ENCODE data around the gene LTO1. TPM values are rescaled to one million over a fixed set of nuclear protein-coding genes. Genes with fewer than 3 reads are reported as not detected.
"Not testable (repeated sequence)": the region's sequence is repeated elsewhere in the genome, so short reads cannot be mapped to it uniquely, and the experiment has no call there.

The LTO1 gene
- total and polyA plus RNA-seq, 10 of the 15 experiments (the other 5 are each of a cell fraction or from before 2014, with no cell fraction given) = 2.6 to 27.5 (median 14.4) TPM

DNA sequence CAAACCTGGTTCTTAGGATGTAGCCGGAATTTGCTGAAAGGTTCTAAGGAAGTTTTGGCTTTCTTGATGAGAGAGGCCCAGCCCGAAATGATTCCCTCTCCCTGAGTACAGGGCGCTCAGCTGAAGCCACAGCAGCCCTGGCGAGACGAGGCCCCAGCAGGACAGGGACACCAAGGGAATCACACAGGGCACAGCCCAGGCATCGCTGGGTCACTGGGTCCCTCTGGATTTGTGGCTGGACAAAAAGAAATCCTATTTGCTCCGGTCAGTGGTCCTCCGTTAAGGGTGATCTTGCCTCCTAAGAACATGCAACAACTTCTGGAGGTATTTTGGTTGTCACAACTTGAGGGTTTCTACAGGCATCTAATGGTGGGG lies 22.3 kb upstream of the LTO1 start (continued):
- TF ChIP-seq RAD21 (IDR thresholded peaks at IDR 0.05; ENCODE audit: insufficient read depth, low read depth, low read length) = no peak
- no peak for TF ChIP-seq BMI1 (IDR thresholded peaks at IDR 0.05; ENCODE audit: borderline replicate concordance)
- TF ChIP-seq JUND (IDR thresholded peaks at IDR 0.05; ENCODE audit: low read depth, low read length) = no peak

DNA sequence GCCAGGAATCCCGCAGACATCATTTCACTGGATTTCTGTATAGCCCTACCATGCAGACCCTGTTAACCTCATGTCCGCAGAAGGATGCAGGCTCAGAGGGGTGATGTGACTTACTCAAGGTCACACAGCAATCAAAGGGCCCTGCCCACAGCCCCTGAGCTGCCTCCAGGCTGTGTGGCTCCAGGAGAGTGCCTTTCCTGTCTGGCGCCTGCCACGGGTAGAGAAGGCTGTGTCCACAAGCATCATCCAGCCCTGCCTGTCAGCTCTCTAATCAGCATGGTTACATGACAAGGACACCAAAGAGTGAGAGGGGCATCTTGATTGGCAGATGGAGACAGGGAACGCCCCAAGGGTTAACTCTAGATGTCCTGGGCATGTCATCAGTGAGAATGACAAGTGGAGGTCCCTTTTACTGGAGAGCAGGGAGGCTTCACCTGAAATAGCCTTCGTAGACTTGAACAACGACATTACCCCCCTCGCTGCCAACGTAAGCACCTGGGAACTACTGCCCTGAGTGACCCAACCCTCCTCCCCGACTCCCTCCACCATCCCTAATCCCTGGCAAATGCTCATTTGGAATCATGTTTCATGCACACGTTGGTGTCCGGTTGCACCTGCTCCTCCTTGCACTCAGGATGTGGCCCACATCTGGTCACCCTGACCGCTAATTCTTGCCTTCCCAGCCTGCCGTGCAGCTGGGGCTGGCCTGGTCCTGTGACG lies 21.8 kb upstream of the LTO1 start:
- Histone ChIP-seq H3K4me3 (no peak overlapping the region), H3K27me3 (replicated peaks in 1 of 2; ENCODE audit: control insufficient read depth in 2 of 2, insufficient read depth in 2 of 2, low read length in 1 of 2) (peaks cover 7% of the 10 kb centered on the region in 2 experiments), H3K36me3 (ENCODE audit: control insufficient read depth in 2 of 2, insufficient read depth in 2 of 2, low read length in 1 of 2) (no peaks in the 10 kb centered on the region), H3K9me3 (replicated peaks; ENCODE audit: control insufficient read depth, insufficient read depth, low read length) (no peaks in the 10 kb centered on the region), H3K4me1 (ENCODE audit: control insufficient read depth, insufficient read depth, low read length) (no peaks in the 10 kb centered on the region; the same call in 1 of the 2 replicates), H3K9ac (ENCODE audit: control insufficient read depth, insufficient read depth, low read length) (no peak overlapping the region), H3K79me2 (ENCODE audit: control insufficient read depth, insufficient read depth, low read length) (no peaks in the 10 kb centered on the region), H3K27ac (ENCODE audit: control insufficient read depth, insufficient read depth) (no peak overlapping the region), H3K4me2 (ENCODE audit: control insufficient read depth, insufficient read depth) (no peak overlapping the region), H4K20me1 (ENCODE audit: control insufficient read depth, insufficient read depth) (no peaks in the 10 kb centered on the region), H2AFZ (ENCODE audit: control insufficient read depth, low read depth, low read length) (no peak overlapping the region)
- ATAC-seq (no peak), FAIRE-seq (no peak), DNase-seq (ENCODE audit: low read depth, low spot score) (no peak)
- POLR2A ChIA-PET = no interaction called here
- 41% methylated on average over 15 of the region's 15 CpGs for WGBS (ENCODE audit: insufficient coverage, insufficient replicate concordance, low lambda C conversion rate, missing lambda C conversion rate)
- BruUV-seq (replicated peaks) = no TSS peak
- TF ChIP-seq POLR2A (IDR thresholded peaks at IDR 0.05; ENCODE audit: low read depth, low read length) (no peak), ZNF207 (IDR thresholded peaks at IDR 0.05; ENCODE audit: borderline replicate concordance) (no peak)
- SMC1A ChIA-PET (ENCODE audit: uncharacterized antibody, unreplicated experiment) = no interaction called here
- intact Hi-C loops (cut with micrococcal nuclease; ENCODE audit: unreplicated experiment) (no loop called here), in situ Hi-C loops (cut with MboI) (no loop called here)
- CTCF ChIA-PET = no interaction called here
- RAD21 ChIA-PET (ENCODE audit: unreplicated experiment) = no interaction called here

DNA sequence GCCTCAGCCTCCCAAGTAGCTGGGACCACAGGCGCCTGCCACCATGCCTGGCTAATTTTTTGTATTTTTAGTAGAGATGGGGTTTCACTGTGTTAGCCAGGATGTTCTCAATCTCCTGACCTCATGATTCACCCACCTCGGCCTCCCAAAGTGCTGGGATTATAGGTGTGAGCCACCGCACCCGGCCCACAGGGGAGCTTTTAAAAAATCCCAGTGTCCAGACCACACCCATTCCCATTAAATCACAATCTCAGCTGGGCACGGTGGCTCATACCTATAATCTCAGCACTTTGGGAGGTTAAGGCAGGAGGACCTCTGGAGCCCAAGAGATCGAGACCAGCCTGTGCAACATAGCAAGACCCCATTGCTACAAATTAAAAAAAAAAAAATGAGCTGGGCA lies 20.8 kb upstream of the LTO1 start:
- POLR2A ChIA-PET; H3K4me1 ChIP-seq (ENCODE audit: control insufficient read depth, insufficient read depth, low read length); H3K9me3 ChIP-seq (replicated peaks; ENCODE audit: control insufficient read depth, insufficient read depth, low read length); H3K36me3 ChIP-seq (ENCODE audit: control insufficient read depth in 2 of 2, insufficient read depth in 2 of 2, low read length in 1 of 2); intact Hi-C loops (cut with micrococcal nuclease; ENCODE audit: unreplicated experiment); H3K9ac ChIP-seq (ENCODE audit: control insufficient read depth, insufficient read depth, low read length); H3K4me2 ChIP-seq (ENCODE audit: control insufficient read depth, insufficient read depth); in situ Hi-C loops (cut with MboI); H3K4me3 ChIP-seq; ATAC-seq; H3K79me2 ChIP-seq (ENCODE audit: control insufficient read depth, insufficient read depth, low read length); SMC1A ChIA-PET (ENCODE audit: uncharacterized antibody, unreplicated experiment); H3K27ac ChIP-seq (ENCODE audit: control insufficient read depth, insufficient read depth); CTCF ChIA-PET; FAIRE-seq; H2AFZ ChIP-seq (ENCODE audit: control insufficient read depth, low read depth, low read length); H4K20me1 ChIP-seq (ENCODE audit: control insufficient read depth, insufficient read depth); H3K27me3 ChIP-seq (replicated peaks in 1 of 2; ENCODE audit: control insufficient read depth in 2 of 2, insufficient read depth in 2 of 2, low read length in 1 of 2); BruUV-seq (replicated peaks); DNase-seq (ENCODE audit: low read depth, low spot score): not testable (repeated sequence)
- RAD21 ChIA-PET (ENCODE audit: unreplicated experiment) = interaction anchor here (0.5 kb wide), 1 partner anchor 826 kb away, joined by 3 read pairs; no protein-coding TSS in a partner anchor
- WGBS (ENCODE audit: insufficient coverage, insufficient replicate concordance, low lambda C conversion rate, missing lambda C conversion rate) = 40% methylated on average over 6 of the region's 6 CpGs
